OCI-LY3 (cell line): ENCODE measurements around the gene RBBP6.

ENCODE experiments used
- H2AFZ ChIP-seq: fragments of 200-600, 300-600 bp; shearing (Covaris generic); 2 replicates; pipeline ENCODE4 v1.6.0; 2014; ENCODE audit warnings: antibody characterized with exemption, low read depth, low read length
- H3K27ac ChIP-seq: fragments of 200-600, 300-600 bp; sonication (generic); 2 replicates; pipeline ENCODE4 v1.5.1; 2014; ENCODE audit warnings: mild to moderate bottlenecking, low read length, moderate library complexity, mixed read lengths
- H3K27me3 ChIP-seq: fragments of 200-600, 300-600 bp; sonication (generic); 2 replicates; pipeline ENCODE4 v1.6.1; 2014; ENCODE audit warnings: low read depth, low read length, mixed read lengths
- H3K36me3 ChIP-seq: fragments of 200-600, 300-600 bp; sonication (generic); replicated peaks from 2 replicates; pipeline ENCODE3; 2014; ENCODE audit warnings: low read depth, low read length, mixed read lengths
- H3K4me1 ChIP-seq: fragments of 300-600, 200-600 bp; sonication (generic); 2 replicates; pipeline ENCODE4 v1.6.1; 2014; ENCODE audit warnings: low read length, mixed read lengths
- H3K4me2 ChIP-seq: fragments of 200-600, 300-600 bp; sonication (generic); 2 replicates; pipeline ENCODE4 v1.6.1; 2014; ENCODE audit warnings: low read length, mixed read lengths
- H3K4me3 ChIP-seq: fragments of 300-600, 200-600 bp; sonication (generic); 2 replicates; pipeline ENCODE4 v1.5.1; 2014; ENCODE audit warnings: antibody characterized with exemption, mild to moderate bottlenecking, low read length, moderate library complexity
- H3K79me2 ChIP-seq: fragments of 300-600, 200-600 bp; shearing (Covaris generic); 2 replicates; pipeline ENCODE4 v1.6.1; 2014; ENCODE audit warnings: mild to moderate bottlenecking, low read length, mixed read lengths
- H3K9ac ChIP-seq: fragments of 300-600, 200-600 bp; shearing (Covaris generic); 2 replicates; pipeline ENCODE4 v1.6.0; 2014; ENCODE audit warnings: mild to moderate bottlenecking, low read length, moderate library complexity
- H3K9me3 ChIP-seq: fragments of 200-600, 300-600 bp; shearing (Covaris generic); 2 replicates; pipeline ENCODE4 v1.6.1; 2014; ENCODE audit warnings: low read length, mixed read lengths; ENCODE audit not compliant: insufficient read depth
- H4K20me1 ChIP-seq: fragments of 200-600, 300-600 bp; sonication (generic); 2 replicates; pipeline ENCODE4 v1.6.1; 2016; ENCODE audit warnings: low read length, mixed read lengths; ENCODE audit not compliant: insufficient read depth
- CTCF ChIP-seq: fragments of 200-600, 300-600 bp; sonication (generic); IDR thresholded peaks from 2 replicates; pipeline ENCODE4 v1.5.1; 2014; ENCODE audit warnings: antibody characterized with exemption, low read length, low read depth
- EZH2phosphoT487 ChIP-seq: fragments of 200-600 bp; shearing (Covaris generic); IDR thresholded peaks from 2 replicates; pipeline ENCODE4 v1.6.1; 2018; ENCODE audit warnings: antibody characterized with exemption, mixed run types, low read depth

The RBBP6 gene

GRCh38 chr16:24538756-24539294 lies 541 bp upstream of the RBBP6 start:
- Histone ChIP-seq H3K79me2 (peaks cover 45% of the 10 kb centered on the region), H2AFZ (peak overlapping the region; percentile 67), H3K9ac (peak overlapping the region; percentile 98), H3K9me3 (no peaks in the 10 kb centered on the region), H3K4me1 (peaks cover 25% of the 10 kb centered on the region), H3K4me2 (peak overlapping the region; percentile 77), H3K36me3 (peaks cover 16% of the 10 kb centered on the region), H3K27me3 (no peaks in the 10 kb centered on the region), H3K27ac (no peak overlapping the region), H3K4me3 (peak overlapping the region; percentile 84), H4K20me1 (peaks cover 37% of the 10 kb centered on the region)
- TF ChIP-seq CTCF (0 out of 2 replicates have a peak, but pooled peaks have one; percentile 5), EZH2phosphoT487 (no peak)

GRCh38 chr16:24539850-24540601 lies 660 bp downstream of the RBBP6 start:
- H3K36me3 ChIP-seq, result peaks cover 24% of the 10 kb centered on the region
- peaks cover 57% of the 10 kb centered on the region for H3K79me2 ChIP-seq
- peak overlapping the region; percentile 82 for H3K27ac ChIP-seq
- H4K20me1 ChIP-seq, result peaks cover 48% of the 10 kb centered on the region
- no peaks in the 10 kb centered on the region for H3K9me3 ChIP-seq
- no peak for TF ChIP-seq CTCF
- TF ChIP-seq EZH2phosphoT487, result no peak
- H3K4me2 ChIP-seq, result peak overlapping the region; percentile 92
- peaks cover 28% of the 10 kb centered on the region for H3K4me1 ChIP-seq
- peak overlapping the region; percentile 84 for H3K4me3 ChIP-seq
- peak overlapping the region; percentile 40; the same call in 1 of the 2 replicates for H2AFZ ChIP-seq
- no peaks in the 10 kb centered on the region for H3K27me3 ChIP-seq
- peak overlapping the region; percentile 98 for H3K9ac ChIP-seq

- Histone ChIP-seq H2AFZ (no peak overlapping the region), H3K27me3 (no peaks in the 10 kb centered on the region), H4K20me1 (peaks cover 55% of the 10 kb centered on the region), H3K79me2 (peaks cover 64% of the 10 kb centered on the region), H3K4me1 (peaks cover 28% of the 10 kb centered on the region), H3K4me3 (peak overlapping the region; percentile 84), H3K36me3 (peaks cover 24% of the 10 kb centered on the region), H3K9me3 (no peaks in the 10 kb centered on the region), H3K27ac (peak overlapping the region; percentile 82), H3K9ac (peak overlapping the region; percentile 98), H3K4me2 (peak overlapping the region; percentile 92)
- TF ChIP-seq EZH2phosphoT487, result no peak
- no peak for TF ChIP-seq CTCF
These were observed 1.3 kb downstream of the RBBP6 start for GRCh38 chr16:24540602-24541210.
